SHP77 treated with DMSO at 0.1 percent for 48 hours (cell line): ENCODE results near the gene ADI1.
"Not testable (repeated sequence)": the region's sequence is repeated elsewhere in the genome, so short reads cannot be mapped to it uniquely, and the experiment has no call there.

Experiments used
- DNase-seq: peaks from one replicate; lab custom pipeline; 2025; lab: John Stamatoyannopoulos, UW

Gene ADI1

DNA sequence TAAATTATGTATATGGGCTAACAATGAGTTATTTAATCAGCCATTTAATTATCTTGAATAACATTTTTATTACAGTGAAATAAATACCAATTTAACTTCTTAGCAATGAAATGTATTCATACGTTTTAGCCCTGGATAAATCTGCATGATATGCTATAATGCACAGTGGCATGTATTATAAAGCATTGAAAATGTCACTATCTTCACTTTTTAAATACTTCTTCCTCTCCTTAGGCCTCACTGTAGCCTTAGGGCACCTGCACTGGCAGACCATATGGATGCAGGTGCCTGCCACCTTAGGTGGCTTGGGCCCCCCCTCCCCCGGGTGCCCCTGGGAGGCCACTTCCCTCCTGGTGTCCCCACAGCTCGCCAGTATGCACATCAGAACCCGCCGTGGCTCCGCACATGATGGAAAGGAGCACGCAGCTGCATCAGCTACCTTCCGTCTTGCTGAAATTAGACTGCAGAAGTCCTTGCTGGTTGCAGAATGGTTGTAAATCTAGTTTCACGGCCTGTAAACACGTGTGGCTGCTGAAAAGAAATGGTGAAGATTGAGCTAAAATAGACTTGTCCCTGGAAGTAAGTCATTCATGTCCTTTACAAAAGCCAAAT, 56.7 kb downstream of the ADI1 start:
- no peak for DNase-seq

- peak; percentile 22 for DNase-seq
Measured at GRCh38 chr2:3461801-3462492, 57.4 kb downstream of the ADI1 start.

DNA sequence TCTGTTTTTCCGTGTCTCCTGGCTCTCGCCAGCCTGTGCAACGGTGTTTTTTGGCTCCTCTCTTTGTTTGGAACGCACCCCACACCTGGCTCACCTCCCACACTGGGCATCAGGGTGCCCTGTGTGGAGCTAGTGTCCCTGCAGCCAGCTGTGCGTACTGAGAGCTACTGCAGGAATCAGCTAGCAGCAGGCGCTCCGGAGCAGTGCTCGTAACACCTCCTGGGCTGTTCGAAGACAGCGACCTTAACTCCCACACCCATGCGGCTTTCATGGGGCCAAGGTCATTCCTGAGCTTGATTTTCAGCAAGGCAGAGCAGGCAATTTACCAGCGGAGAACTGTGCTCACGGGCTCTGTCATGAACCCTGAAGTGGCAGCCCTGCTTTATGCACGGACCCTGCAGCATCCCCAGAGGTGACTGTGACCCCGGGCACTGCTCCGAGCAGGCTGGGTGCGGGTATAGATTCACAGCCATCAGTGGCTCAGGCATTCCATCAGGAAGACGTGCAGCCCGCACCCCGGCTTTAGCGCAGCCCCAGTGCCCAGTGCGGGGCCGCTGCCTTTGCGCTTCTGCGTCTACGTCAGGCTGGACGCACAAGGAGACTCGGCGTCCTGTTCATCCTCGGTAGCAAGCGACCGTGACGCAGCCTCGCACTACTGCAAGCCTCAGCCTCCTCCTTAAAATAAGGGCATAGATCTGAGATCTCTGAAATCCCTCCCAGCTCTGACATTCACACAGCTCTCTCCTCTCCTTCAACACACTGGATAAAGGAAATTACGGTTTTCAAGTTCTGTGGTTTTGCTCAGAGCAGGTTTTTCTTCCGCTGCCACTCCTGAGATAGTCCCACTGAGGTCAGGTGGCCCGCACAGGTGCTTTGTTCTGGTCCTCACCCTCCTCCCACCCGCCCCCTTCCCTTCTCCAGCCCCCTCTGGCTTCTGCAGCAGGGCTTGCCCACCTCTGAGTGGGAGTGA, 58.2 kb downstream of the ADI1 start:
- no peak for DNase-seq

- DNase-seq = no peak
Measured at GRCh38 chr2:3460156-3460555, 59.2 kb downstream of the ADI1 start.

- peak; percentile 19 for DNase-seq
Measured at GRCh38 chr2:3459185-3460015, 59.9 kb downstream of the ADI1 start.

DNA sequence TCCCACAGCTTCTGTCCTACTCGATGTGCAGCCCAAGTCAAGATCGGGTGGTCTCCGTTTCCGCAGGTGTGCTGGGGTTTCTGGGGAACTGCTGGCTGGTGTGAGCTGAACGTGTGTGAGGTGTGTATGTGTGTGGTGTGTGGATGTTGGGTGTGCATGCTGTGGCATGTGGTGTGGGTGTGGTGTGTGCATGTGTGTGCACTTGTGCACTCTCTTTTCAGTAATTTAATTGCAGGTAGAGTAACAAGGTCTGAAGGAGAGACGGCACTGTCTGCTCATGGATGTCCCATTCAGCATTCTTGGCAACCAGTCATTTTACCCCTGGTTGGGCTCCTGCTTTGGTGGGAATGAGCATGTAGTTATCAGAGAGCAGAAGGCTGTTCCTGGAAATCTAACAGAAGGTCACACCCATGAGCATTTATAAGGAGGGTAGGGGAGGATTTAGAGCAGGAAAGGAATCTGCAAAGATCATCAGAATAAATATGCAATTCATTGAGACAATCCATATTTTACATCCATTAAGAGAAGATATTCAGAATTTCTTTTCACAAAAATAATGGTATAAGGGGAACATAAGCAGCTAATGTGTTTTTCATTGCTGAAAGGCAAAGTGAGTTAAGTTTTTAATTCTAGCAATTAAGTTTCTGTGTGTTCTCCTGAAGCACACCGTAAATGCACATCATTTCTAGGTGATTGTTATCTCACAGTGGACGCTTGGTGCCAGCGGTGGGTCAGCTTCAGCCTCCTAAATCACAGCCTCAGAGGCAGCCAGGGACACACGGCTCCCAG, 60.7 kb downstream of the ADI1 start:
- no peak for DNase-seq

GRCh38 chr2:3457524-3458395, 61.6 kb downstream of the ADI1 start:
- DNase-seq = no peak

GRCh38 chr2:3456125-3456524, 63.2 kb downstream of the ADI1 start:
- no peak for DNase-seq

DNA sequence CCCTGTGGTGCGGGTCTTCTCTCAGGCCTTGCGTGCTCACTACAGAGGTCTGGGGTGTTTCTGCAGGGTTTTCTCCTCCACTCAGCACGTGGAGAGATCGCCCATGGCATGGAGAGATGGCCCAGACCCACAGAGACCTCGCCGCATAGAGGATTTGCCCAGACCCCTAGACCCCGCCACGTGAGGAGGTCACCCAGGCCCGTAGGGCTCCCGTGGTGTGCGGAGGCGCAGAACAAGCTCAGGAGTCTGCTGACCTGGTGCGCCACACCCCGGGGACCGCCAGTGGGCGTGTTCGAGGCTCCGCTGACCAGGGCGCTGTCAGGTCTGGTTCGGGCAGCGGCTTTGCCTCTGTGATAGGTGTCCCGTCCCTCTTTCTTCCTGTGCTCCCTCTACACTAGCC, 64.5 kb downstream of the ADI1 start:
- no peak for DNase-seq

DNA sequence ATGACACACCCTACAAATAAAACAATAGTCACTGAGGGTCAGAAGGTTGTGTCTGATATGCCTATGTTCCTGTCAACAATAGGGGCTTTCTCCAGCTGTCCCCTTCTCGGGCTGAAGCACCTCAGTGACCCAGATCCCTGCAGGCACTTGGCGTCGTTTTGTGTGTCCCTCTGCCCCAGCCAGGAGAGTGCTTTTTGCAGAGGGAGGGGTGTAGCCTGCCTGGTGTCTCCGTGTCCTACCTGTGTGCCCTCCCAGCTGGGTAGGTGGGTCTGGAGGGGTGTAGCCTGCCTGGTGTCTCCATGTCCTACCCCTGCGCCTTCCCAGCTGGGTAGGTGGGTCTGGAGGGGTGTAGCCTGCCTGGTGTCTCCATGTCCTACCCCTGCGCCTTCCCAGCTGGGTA, 65.3 kb downstream of the ADI1 start:
- DNase-seq = not testable (repeated sequence)

DNA sequence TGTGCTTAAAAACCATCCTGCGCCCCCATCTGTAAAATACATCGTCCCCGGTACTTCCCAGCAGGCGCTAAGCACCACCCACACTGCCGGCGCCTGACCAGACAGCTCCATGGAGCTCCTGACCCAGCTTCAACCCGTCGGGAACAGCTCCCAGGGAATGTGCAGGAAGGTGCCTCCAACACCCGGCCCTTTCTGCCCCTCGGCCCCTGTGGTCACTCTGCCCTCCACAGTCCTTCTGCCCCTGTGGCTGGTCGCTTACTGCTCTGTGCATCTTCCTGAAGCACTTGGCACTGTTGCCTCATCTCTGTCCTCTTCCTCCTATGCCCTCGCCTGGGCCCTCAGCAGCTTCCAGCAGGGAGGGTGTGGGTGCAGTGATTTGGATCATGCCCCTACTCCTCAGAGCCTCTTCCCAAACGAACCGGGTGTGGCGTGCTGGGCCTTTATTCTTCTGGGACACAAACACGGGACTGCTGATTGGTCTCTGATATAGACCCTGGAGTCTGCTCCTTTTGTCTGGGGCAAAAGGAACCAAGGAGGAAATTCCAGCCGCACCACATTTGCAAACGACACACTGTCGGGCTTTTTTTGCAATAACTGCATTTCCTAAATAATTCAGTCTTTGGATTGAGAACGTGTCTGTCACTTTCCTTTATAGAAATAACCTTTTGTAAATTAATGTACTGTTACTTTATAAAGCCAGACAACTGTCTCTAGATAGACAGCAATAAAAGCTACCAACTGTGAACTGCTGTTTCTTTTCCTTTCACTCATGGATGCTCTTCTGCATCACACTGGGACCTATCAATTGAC, 65.9 kb downstream of the ADI1 start:
- no peak for DNase-seq

GRCh38 chr2:3451926-3452671, 67.2 kb downstream of the ADI1 start:
- DNase-seq = no peak

GRCh38 chr2:3451169-3451568, 68.2 kb downstream of the ADI1 start:
- DNase-seq = no peak

- no peak for DNase-seq
Measured at GRCh38 chr2:3450385-3451010, 68.8 kb downstream of the ADI1 start.

DNA sequence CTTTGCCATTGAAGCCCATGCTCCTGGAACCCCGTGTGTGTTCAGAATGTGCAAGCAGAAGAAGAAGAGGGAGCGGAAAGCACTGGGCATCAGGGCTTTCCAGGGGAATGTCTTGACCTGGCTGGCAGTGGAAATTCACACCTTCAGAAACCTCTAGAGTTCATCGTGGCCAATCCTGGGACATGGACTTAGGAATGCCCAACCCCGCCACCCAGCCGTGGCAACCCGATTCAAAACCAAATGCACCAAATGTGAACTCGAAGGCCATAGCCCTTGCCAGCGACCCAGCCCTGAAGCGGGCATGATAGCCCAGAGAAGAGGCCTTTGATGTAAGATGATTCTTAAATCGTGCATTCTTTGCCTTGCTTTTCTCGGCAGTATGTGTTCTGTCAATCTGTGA, 69.4 kb downstream of the ADI1 start:
- no peak for DNase-seq

DNA sequence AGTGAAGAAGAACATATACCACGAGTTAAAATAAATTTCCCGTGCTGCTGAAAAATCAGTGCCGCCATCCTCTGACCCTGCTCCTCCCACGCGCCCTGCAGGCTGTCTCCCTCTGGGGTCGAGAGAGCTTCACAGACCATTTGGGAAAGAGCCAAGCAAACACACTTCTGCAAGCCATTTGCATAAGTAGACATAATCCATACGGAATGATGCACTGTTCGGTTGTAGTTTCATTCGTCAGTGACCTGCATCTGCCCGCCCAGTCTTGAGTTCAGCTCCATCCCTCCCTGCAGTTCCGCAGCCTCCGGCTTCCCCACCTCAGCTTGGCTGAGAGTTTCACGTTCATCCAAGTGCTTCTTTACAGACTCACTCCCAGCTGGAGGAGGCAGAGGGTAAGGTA, 70.2 kb downstream of the ADI1 start:
- DNase-seq = no peak

DNA sequence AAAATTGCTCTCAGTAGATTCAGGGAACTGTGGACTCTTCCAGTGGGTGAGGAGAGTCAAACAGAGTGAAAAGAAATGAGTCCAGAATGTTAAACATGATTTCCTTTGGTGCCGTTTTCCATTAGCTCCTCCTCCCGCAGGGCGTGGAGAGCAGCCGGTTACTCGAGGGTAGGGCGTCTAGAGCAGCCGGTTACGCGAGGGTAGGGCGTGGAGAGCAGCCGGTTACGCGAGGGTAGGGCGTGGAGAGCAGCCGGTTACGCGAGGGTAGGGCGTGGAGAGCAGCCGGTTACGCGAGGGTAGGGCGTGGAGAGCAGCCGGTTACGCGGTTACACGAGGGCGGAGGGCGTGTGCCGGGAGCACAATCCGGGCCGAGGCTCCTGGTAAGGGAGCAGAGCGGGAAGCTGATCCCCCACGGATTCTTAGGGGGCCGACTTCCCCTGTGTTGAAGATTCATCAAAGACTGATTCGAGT, 70.9 kb downstream of the ADI1 start:
- not testable (repeated sequence) for DNase-seq

GRCh38 chr2:3447789-3448317, 71.5 kb downstream of the ADI1 start:
- DNase-seq = no peak
